CD4-positive, alpha-beta T cell treated with Interferon gamma for 1 hour (primary cell): ENCODE results near the gene DIP2A.
"Not testable (repeated sequence)": the region's sequence is repeated elsewhere in the genome, so short reads cannot be mapped to it uniquely, and the experiment has no call there.

Source experiments
- DNase-seq: peaks from one replicate; pipeline ENCODE4 v3.0.0-alpha.2; 2020

DIP2A gene

DNA sequence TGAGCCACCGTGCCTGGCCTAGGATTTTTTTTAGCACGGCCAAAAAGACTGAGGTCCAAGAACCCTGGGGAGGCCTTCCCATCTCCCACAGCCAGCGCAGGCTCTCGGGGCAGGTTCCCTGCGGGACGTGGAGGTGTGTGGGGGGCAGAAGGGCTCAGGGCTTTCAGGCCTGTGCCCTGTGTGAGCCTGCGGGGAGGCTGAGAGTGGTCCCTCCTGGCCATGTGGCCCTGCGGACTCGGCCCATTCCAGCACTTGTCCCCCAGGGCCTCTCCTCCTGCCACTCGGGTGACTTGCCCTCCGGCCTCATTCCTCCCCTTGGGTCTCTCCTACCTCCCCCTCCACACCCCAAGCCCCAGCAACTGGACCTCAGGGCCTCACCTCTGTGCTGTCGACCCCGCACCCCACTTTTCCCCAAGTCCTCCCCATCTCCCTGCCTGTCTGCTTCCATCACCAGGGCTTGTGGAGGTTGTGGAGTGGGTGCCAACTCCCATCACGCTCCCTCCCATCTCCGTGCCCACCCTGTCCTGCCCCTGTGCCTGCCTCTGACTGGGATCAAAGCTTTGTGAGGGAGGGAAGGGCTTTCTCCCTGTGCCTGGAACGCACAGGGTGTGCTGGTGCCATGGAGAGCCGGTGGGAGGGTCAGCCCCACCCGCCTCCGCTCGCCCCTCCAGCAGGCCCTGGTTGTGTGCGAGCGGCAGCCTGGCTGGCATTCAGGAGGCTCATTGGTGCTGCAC, 32.2 kb upstream of the DIP2A start:
- DNase-seq: no peak

- DNase-seq: no peak
Measured at GRCh38 chr21:46427516-46427915, 31.2 kb upstream of the DIP2A start.

GRCh38 chr21:46428286-46428685, 30.4 kb upstream of the DIP2A start:
- DNase-seq: no peak

DNA sequence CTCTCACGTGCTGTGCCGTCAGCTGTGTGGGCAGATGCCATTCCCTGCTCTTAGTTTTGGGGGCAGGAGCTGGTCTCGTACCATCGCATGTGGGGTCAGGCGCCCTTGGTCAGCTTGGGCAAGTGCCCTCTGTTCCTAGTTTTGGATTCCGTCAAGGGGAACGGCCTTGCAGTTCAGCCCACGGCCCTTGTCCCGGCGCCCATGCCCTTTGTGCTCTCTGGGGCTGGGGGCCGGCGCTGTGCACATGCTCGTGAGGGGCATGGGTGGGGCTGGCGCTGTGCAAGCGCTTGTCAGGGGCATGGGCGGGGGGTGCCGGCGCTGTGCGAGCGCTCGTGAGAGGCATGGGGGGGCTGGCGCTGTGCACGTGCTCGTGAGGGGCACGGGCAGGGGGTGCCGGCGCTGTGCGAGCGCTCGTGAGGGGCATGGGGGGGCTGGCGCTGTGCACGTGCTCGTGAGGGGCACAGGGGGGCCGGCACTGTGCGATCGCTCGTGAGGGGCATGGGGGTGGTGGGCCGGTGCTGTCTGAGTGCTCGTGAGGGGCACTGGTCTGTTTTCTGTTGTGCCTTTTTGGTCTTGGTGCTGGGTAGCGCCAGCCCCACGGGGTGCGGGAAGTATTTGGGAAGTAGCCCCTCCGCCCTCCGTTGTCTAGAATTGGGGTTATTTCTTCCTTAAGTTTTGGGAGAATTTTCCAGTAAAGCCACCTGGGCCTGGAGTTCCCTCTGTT, 29.5 kb upstream of the DIP2A start:
- DNase-seq: no peak

- DNase-seq: no peak
Measured at GRCh38 chr21:46429754-46430681, 28.7 kb upstream of the DIP2A start.

- no peak for DNase-seq
Measured at GRCh38 chr21:46431448-46431847, 27.2 kb upstream of the DIP2A start.

- DNase-seq: peak; percentile 8
Measured at GRCh38 chr21:46431884-46432488, 26.7 kb upstream of the DIP2A start.

DNA sequence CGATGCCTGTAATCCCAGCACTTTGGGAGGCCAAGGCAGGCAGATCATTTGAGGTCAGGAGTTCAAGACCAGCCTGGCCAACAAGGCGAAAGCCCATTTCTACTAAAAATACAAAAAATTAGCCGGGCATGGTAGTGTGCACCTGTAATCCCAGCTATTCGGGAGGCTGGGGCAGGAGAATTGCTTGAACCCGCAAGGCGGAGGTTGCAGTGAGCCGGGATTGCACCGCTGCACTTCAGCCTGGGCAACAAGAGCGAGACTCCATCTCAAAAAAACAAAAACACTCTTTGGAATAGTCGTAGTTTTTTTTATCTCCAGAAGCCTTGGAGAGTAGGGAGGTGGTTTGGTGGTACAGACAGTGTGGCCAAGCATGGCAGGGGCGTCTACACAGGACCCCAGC, 25.6 kb upstream of the DIP2A start:
- DNase-seq: not testable (repeated sequence)

GRCh38 chr21:46434322-46434958, 24.3 kb upstream of the DIP2A start:
- DNase-seq: no peak

DNA sequence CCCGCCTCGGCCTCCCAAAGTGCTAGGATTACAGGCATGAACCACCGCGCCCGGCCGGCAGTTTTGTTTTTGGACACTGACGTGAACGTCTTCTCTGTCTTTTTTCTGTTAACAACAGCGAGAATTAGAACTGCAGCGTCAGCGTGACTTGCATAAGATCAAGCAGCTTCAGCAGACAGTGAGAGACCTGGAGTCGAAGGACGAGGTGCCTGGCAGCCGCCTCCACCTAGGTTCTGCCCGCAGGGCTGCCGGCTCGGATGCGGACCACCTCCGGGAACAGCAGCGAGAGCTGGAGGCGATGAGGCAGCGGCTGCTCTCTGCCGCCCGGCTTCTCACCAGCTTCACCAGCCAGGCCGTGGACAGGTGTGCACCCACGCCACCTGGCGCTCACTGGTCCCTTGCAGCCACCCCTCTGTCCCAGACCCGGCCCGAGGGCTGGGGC, 22.9 kb upstream of the DIP2A start:
- no peak for DNase-seq

GRCh38 chr21:46436621-46437020, 22.1 kb upstream of the DIP2A start:
- DNase-seq: no peak

GRCh38 chr21:46437096-46437498, 21.6 kb upstream of the DIP2A start:
- DNase-seq: no peak

GRCh38 chr21:46437511-46437910, 21.2 kb upstream of the DIP2A start:
- DNase-seq: no peak

- DNase-seq: no peak
Measured at GRCh38 chr21:46438241-46438640, 20.4 kb upstream of the DIP2A start.

- DNase-seq: no peak
Measured at GRCh38 chr21:46439906-46440305, 18.8 kb upstream of the DIP2A start.

DNA sequence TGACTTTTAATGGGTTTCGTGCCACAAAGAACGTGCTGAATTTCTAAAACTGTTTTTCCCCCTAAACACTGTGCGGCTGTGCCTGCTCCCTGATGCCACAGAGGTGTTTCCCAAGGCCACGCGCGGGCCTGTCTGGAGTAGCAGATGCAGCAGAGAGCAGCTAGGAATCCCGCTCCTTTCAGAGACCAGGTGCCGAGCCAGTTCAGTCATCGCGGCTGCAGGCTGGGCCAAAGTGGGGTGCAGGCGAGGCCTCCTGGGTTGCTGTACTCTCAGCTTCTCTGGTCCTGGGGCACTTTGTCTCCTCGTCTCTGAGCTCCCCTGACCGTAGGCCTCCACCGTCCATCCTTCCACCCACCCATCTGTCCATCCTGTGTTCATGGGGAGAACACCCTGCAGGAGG, 17.4 kb upstream of the DIP2A start:
- DNase-seq: no peak

DNA sequence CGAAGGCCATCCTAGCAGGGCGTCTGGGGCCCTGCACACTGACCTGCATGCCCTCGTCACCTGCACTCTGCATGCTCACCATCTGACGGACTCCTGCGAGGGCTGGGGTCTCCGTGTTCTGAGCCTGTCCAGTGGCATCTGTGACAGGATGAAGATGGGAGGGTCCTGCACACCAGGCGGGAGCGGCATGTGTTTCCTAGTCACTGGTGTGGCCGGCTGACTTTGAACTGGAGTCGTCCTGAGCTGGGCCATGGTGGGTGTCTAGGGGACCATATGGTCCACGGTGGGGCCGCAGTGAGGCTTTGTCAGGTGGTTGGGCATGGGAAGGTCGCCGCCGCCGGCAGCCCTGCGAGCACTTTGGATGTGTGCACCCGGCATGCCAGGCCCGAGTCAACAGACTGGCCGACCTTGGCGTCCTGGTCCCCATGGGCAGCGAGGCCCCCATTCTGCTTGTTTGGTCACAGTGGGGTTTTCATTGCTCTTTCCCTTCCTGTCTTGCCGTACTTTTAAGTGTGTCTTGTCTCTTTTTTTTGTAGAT, 16.7 kb upstream of the DIP2A start:
- no peak for DNase-seq

DNA sequence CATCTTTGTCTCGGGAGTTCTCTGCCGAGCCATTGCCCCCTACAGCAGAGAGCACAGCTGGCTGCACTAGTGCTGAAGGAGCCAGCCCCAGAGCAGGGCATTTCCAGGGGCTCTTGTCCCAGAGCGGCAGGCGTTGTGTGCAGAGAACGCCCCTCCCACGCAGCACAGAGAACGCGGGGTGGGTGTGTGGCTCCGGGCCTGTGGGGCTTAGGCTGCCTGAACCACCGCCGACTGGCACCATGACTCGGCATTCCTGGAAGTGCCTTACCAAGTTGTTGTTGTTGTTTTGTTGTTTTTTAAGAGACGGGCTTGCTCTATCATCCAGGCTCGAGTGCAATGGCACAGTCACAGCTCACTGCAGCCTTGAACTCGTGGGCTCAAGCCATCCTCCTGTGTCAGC, 15.8 kb upstream of the DIP2A start:
- no peak for DNase-seq

DNA sequence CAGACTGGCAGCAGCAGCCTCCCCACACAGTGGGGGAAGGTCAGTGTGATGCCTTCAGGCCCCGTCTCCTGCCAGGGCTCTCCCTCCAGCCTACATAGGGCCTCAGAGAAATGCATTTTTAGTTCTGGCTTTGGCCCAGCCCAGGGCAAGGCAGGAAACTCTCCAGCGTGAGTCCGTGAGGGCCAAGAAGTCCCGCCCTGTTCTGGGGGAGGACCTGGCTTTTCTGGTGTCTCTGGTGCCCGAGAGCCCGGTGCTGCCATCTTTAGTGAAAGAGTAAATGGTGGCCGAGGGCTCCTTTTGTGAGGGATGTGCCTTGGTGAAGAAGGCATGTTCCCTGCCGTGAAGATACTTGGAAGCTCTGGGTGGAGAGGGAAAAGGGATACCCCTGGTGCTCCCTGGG, 14.8 kb upstream of the DIP2A start:
- DNase-seq: no peak

GRCh38 chr21:46448108-46448507, 10.6 kb upstream of the DIP2A start:
- no peak for DNase-seq

DNA sequence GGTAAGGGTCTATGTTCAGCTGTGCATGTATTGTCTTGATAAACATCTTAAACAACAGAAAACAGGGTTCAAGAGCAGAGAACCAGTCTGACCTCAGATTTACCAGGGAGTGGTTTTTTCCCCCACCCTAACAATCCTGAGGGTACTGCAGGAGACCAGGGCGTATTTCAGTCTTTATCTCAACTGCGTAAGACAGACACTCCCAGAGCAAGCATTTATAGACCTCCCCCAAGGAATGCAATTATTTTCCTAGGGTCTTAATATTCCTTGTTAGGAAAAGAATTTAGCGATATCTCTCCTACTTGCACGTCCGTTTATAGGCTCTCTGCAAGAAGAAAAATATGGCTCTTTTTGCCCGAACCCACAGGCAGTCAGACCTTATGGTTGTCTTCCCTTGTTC, 9.8 kb upstream of the DIP2A start:
- DNase-seq: not testable (repeated sequence)

GRCh38 chr21:46452710-46453109, 6.0 kb upstream of the DIP2A start:
- no peak for DNase-seq
